HG03108 (cell line): ENCODE data around the gene LILRA2.
A peak's percentile ranks its signal among the peaks of the same experiment; 100 is the strongest.
"Not testable (repeated sequence)": the region's sequence is repeated elsewhere in the genome, so short reads cannot be mapped to it uniquely, and the experiment has no call there.

Source experiments
- ATAC-seq: cut with Tn5 transposase; IDR thresholded peaks from one replicate; pipeline ENCODE4 v1.9.1; 2021; ENCODE audit warnings: moderate library complexity; ENCODE audit not compliant: unreplicated experiment

The LILRA2 gene

DNA sequence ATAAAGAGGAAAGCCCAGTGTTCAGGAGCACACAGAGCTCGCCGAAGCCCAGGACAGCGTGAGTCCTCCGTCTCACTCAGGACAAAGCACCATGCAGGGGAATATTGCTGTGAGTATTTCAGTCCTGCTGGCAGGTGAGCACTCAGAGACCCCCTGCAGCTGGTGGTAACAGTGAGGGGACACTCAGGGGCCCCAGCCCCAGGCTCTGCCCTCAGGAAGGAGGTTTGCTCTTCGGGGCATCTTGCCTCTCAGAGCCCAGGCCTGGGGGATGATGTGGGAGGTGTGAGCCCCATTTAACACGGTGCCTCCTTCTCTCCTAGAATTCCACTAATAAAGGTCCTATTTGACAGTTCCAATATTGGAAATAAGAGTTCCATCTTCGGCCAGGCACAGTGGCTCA, 34.6 kb downstream of the LILRA2 start:
- no peak for ATAC-seq

DNA sequence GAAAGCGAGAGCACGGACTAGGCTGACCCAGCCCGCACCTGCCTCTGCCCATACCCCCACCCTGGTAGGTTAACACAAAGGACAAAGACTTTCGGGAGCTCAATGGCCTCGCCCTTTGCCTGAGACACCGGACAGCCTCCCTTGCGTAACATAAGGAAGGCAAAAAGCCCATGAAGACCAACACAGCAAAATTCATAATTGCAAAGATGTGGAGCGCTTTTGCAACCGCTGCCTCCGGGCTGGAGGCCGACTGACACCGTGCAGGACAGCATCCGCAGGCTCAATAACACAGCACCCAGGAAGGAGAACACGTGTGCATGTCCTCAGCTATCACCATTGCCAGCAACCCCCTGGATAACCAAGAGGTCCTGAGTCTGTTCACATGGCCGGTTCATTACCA, 35.2 kb downstream of the LILRA2 start:
- no peak for ATAC-seq

DNA sequence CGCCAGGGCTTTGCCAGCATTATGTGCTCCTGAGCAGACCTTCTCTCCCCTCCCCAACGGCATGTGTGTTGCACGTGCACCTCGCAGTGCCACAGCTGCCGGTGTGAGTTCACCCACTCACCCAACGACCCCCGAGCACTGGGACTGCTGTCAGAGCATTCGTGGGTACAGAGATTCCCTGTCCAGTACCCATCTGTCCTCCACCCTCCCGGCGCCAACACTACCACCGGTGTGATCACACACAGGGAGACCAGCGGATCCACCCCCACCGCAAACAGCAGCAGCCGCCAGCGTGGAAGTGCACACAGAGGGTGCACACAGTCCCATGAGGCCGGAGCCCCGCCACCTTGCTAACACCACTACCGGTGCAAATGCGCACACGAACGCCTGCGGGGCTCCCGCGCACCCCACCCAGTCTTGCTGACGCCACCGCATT, 35.8 kb downstream of the LILRA2 start:
- no peak for ATAC-seq

DNA sequence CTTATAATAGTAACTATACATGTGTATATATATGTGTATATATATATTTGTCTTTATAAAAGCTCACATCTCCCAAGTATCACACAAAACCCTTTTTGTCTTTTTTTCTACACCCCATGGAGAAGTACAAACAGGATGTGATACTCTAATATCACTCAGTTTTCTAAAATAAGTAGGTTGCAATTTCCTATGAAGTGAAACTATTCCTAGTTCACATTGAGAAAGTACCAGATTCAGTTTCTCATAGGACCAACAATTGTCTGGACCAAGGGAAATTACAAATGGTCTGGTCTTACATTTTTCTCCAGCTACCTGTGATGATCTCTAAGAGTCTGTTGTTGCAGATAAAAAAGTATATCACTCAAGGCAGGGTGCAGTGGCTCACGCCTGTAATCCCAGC, 38.8 kb downstream of the LILRA2 start:
- no peak for ATAC-seq

DNA sequence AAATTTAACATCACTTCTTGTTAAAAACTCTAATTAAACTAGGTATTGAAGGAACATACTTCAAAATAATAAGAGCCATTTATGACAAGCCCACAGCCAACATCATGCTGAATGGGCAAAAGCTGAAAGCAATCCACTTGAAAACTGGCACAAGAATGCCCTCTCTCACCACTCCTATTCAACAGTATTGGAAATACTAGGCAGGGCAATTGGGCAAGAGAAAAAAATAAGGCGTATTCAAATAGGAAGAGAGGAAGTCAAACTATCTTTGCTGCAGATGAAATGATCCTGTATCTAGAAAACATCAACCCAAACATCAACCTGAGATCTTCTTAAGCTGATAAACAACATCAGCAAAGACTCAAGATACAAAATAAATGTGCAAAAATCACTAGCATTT, 41.1 kb downstream of the LILRA2 start:
- no peak for ATAC-seq

DNA sequence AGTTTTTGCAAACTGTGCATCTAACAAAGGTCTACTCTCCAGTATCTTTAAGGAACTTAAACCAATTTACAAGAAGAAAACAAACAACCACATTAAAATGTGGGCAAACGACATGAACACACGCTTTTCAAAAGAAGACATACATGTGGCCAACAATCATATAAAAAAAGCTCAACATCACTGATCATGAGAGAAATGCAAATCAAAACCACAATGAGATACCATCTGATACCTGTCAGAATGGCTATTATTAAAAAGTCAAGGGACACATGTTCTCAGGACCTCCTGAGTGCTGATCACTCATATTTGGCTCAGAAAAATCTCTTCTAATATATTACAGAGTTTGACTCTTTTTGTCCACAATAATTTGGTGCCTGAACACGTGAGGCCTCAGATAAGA, 42.5 kb downstream of the LILRA2 start:
- no peak for ATAC-seq

DNA sequence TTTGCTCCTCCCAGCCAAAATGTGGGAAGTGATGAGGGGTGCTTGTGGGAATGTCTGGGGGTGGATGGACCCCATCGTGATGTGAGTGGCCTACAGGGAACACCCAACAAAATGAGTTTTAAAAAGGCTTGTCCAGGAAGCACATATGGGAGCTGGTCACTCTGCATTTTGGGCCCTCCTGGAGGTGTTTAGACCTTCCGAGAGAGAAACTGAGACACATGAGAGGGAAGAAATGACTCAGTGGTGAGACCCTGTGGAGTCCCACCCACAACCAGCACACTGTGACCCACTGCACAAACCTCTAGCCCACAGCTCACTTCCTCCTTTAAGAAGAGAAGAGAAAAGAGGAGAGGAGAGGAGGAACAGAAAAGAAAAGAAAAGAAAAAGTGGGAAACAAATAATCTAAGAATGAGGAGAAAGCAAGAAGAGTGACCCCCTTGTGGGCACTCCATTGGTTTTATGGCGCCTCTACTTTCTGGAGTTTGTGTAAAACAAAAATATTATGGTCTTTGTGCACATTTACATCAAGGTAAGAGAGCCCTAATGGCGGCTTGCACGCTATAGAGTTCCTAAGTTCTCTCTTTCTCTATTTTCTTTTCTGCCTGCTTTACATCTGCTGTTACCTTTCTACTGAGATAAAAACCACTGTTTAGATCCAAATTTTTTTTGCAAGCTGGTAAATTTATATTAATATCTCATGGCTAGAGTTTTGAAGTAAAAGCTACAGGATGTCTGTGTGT, 43.4 kb downstream of the LILRA2 start:
- peak; percentile 80 for ATAC-seq

DNA sequence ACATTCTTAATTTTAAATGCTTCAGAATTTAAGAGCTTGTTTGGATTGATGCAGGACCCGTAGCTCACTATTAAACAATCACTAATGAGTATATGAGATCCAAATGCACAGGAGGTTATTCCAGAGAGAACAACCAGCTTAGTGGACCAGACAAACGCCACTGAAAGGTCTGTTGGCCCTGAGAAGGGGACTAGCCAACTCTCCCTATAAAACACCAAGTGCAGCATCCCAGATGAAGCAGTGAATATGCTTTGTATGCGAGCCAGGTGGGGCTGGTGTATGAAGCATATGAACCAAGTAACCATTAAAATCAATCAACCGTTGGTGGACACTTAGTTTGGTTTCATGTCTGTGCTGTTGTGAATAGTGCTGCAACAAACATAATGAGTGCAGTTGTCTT, 46.9 kb downstream of the LILRA2 start:
- ATAC-seq = no peak

DNA sequence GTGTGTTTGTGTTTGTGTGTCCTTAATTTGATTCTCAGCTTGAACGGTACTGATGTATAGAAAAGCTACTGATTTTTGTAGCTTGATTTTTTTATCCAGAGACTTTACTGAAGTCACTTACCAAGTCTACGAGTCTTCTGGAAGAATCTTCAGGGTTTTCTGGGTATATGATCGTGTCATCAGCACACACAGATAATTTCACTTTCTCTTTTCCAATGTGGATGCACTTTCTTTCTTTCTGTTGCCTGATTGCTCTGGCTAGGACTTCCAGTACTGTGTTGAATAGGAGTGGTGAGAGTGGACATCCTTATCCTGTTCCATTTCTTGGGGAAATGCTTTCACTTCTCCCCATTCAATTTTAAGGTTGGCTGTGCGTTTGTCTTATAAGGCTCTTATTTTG, 48.8 kb downstream of the LILRA2 start:
- ATAC-seq = no peak

DNA sequence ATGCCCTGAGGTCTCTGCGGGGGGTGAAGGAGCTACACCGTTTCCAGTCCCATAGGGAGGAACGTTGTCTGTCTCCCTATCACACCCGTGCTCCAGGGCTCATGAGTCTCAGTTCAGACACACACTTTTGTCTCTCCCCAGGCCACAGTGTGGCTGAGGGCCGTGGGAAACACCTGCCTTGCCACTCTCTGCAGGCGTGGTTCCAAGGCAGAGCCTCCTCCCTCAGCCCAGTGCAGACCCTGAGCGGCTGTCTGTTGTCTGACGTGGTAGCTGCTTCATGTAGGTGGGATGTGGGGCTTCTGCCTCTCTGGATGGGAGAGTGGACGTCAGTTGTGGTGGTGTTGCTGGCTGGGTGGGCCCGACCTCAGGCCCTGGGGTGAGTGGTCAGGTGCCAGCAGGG, 50.6 kb downstream of the LILRA2 start:
- peak; percentile 13 for ATAC-seq

DNA sequence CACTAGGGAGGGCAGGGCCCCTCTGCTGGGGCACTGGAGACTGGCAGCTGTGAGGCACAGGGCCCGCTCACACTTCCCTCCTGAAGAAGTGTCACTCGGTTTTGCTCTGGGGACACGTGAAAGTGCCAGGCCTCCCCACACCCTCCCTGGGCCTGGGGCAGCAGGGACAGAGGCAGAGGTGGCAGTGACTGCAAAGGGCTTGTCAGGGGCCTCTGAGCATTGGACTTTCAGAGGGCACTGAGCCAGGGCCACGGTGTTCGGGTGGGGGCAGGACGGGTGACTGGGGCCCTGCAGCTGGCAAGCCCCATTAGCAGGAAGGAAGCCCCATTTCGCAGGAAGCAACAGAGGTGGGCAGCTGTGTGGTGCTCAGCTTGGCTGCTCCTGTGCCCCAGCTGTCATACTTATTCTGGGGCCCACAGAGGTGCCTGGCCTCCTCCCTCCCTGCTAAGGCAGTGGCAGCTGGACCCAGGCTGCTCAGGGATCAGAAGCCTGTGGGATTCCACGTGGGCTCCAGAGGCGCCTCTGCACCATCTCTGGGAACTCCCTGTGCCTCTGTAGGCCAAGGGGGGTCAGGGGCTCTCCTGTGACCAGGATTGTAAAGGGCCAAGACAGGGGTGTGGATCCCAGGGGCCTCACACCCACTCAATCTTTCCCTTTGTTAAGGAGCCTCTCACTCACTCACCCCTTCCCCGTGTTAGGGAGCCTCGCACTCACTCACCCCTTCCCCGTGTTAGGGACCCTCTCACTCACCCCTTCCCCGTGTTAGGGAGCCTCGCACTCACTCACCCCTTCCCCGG, 51.5 kb downstream of the LILRA2 start:
- peak; percentile 41 for ATAC-seq

DNA sequence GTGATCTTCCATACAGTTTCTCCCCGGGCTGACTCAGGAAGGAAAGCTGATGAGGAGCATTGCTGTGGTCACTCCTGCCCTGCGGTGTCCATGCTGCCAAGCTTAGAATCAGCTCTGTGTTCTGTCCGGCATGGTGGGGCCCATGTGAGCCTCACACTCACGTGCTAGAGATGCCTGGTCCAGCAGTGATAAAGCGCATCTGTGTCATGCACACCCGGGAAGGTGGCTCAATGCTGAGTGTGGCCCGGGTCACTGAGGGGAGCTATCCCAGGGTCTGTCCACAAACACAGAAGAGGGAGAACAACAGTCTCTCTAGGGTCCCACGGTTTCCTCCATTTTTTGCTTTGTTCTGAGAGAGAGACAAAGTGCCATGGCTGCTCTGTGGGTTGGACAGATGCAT, 53.2 kb downstream of the LILRA2 start:
- no peak for ATAC-seq

DNA sequence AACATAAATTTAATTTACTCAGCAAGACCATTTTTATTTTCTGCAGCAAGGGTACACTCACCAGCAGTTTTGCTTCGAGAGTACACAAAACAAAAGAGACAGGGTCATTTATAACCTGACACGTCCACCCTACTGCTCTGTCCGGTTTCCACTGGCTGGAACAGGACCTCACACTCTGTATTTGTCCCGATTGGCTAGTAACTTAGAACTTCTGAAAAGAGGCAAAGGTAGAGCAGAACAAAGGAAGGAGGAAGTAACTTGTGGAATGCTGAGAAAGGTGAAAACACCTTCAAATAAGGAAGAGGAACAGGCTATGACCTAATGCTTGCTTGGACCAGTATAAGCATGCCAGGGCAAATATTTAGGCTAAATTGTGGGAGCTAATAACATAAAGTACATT, 54.3 kb downstream of the LILRA2 start:
- ATAC-seq = not testable (repeated sequence)

DNA sequence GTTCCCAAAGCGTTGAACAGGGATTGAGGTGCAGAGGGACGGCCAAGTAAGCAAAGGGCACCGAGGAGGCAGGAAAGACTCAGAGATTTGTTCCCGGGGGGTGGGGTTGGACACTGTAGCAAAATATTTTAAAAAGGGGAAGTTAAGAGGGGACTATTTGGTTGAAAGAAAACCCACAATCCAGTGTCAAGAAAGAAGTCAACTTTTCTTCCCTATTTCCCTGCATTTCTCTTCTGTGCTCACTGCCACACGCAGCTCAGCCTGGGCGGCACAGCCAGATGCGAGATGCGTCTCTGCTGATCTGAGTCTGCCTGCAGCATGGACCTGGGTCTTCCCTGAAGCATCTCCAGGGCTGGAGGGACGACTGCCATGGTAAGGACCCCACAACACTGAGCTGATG, 56.7 kb downstream of the LILRA2 start, which contains the start of gene LILRB1:
TSS of gene LILRB1 (plus strand) at position 223 of the 400 bp plus-strand sequence. CDS start 590 bp downstream, outside the sequence.
- not testable (repeated sequence) for ATAC-seq

DNA sequence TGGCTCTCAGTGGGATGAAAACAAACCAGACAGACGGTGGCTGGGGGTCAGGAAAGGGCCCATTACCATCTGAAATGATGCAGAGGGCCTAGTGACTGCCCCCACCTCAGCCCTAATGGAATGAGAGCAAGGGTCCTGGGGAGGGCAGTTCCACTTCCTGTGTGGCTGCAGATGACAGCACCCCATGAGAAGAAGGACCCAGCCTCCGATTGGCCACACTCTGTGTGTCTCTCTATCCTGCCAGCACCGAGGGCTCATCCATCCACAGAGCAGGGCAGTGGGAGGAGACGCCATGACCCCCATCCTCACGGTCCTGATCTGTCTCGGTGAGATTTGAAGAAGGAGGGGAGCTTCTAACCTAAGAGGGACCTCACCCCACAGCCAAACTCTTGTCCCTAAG, 57.2 kb downstream of the LILRA2 start:
- no peak for ATAC-seq

DNA sequence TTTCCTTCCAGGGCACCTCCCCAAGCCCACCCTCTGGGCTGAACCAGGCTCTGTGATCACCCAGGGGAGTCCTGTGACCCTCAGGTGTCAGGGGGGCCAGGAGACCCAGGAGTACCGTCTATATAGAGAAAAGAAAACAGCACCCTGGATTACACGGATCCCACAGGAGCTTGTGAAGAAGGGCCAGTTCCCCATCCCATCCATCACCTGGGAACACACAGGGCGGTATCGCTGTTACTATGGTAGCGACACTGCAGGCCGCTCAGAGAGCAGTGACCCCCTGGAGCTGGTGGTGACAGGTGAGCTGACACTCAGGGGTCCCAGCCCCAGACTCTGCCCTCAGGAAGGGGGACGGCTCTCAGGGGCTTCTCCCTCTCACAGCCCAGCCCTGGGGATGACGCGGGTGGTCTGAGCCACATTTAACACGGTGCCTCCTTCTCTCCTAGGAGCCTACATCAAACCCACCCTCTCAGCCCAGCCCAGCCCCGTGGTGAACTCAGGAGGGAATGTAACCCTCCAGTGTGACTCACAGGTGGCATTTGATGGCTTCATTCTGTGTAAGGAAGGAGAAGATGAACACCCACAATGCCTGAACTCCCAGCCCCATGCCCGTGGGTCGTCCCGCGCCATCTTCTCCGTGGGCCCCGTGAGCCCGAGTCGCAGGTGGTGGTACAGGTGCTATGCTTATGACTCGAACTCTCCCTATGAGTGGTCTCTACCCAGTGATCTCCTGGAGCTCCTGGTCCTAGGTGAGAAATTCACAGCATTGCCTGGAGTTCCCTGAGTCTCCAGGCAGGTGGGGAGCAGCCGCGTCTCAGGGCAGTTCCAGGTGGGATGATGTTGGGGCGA, 58.1 kb downstream of the LILRA2 start:
- not testable (repeated sequence) for ATAC-seq

DNA sequence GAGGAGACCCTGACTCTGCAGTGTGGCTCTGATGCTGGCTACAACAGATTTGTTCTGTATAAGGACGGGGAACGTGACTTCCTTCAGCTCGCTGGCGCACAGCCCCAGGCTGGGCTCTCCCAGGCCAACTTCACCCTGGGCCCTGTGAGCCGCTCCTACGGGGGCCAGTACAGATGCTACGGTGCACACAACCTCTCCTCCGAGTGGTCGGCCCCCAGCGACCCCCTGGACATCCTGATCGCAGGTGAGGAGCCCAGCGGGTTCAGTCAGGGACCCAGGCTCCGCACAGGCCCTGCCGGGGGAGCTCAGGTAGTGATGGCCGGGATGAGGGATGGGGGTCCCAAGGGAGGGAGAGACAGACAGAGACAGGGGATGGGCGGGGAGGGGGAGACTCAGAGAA, 58.9 kb downstream of the LILRA2 start:
- not testable (repeated sequence) for ATAC-seq

DNA sequence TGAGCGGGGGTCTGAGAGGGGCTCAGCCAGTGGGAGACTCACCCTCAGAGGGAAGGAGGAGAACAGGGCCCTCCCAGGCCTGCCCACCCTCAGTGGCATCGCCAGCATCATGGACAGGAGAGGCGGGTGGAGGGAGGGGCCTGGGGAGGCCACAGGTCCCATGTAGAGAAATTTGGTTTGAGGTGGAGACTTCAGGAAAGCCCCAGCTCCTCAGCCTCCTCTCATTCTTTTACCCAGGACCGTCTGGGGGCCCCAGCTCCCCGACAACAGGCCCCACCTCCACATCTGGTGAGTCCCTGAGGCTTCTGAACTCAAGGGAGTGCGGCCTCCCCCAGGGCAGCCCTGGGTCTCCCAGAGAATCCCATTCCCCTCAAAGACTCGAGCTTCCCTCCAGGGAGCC, 59.8 kb downstream of the LILRA2 start:
- ATAC-seq = no peak

DNA sequence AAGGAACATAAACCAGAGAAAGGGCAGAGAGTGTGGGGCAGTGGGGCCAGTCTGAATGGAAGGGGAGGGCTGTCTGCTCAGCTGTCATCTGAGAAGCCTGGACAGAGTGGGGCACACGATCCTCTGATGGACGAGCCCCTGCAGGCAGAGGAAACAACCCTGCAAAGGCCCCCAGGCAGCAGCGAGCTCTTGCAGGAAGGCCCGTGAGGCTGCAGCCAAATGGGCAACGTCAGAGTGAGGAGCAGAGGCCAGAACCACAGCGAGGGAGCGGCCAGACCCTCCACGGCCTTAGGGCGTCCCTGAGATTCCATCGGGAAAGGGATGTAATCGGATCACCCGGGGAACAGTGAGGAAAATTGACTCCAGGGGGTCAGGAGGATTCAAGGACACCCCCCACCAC, 62.5 kb downstream of the LILRA2 start:
- ATAC-seq = not testable (repeated sequence)

DNA sequence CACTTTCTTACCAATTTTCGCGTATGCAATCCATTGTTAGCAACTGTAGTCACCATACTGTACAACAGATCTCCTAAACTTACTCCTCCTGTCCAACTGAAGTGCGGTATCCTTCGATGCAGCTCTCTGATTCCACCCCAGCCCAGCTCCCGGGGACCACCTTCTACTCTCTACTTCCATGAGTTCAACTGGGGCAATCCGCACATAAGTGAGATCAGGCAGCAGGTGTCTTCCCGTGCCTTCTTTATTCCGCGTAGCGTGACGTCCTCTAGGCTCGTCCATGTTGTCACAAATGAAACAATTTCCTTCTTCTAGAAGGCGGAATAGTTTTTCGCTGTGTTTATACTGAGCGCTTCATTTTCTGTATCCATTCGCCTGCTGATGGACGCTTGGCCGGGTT, 65.1 kb downstream of the LILRA2 start:
- no peak for ATAC-seq
